Measurements from ENCODE around the gene AKAP10.

The AKAP10 gene

DNA sequence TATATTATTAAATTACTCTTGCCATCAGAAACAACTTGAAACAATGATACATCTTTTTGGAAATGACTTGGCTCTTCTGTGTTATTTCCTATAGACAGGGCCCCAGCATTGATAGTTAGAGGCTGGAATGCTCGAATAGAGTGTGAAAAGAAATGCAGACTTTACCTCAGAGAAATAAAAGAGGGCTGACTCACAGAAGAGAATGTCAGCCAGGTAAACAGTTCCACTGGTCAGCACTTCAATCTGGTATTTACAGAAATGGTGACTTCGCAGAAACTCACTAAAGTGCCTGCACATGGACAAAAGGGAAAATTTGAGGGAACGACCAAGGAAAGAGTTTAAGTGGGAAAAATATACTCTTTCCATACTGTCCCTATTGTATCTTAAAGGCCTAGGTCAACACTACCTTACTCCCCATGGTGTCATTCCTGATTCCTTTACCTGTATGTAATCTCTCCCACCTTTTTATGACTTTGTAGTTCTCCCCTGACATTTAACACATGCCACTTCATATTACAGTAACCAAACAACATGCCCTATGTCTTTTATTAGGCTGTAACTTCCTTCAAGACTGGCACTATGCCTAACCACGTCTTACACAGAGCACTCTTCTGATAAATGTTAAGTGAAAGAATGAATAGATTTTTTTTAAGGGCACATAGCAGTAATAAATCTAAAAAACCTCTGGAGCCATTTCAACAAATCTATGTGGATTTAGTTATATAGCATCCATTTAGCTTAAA lies 36.7 kb downstream of the AKAP10 start:
- H3K4me1 ChIP-seq (ENCODE audit: control extremely low read depth in 1 of 4, control insufficient read depth in 4 of 4, insufficient read depth in 4 of 4, low read length in 3 of 4): peaks cover 0 to 4% (median 2%) of the 10 kb centered on the region in 4 experiments
- DNase-seq: peak in 2 of 3 donors; percentile 19 to 51
- H3K27ac ChIP-seq (ENCODE audit: insufficient read depth in 1 of 2, low read depth in 1 of 2, low read length in 2 of 2, poor library complexity in 1 of 2, severe bottlenecking in 2 of 2): no peak overlapping the region
- 81% methylated on average over 2 of the region's 4 CpGs for whole genome bisulfite sequencing (ENCODE audit: insufficient coverage)
- H3K4me3 ChIP-seq (ENCODE audit: control insufficient read depth in 1 of 7, extremely low read depth in 1 of 7, insufficient read depth in 4 of 7, low read depth in 2 of 7, low read length in 6 of 7): no peak overlapping the region
- H3K9me3 ChIP-seq (ENCODE audit: control extremely low read depth in 1 of 5, control insufficient read depth in 4 of 5, insufficient read depth in 2 of 5, low read depth in 1 of 5, low read length in 4 of 5): no peaks in the 10 kb centered on the region
- POLR2A ChIA-PET: interaction anchor here (0.7 kb wide), 1 partner anchor 69 kb away, joined by 3 read pairs; no protein-coding TSS in a partner anchor
- H3K27me3 ChIP-seq (replicated peaks in 2 of 5; ENCODE audit: control insufficient read depth in 4 of 5, insufficient read depth in 5 of 5, low read length in 4 of 5): no peaks in the 10 kb centered on the region
- peaks cover 28 to 71% (median 44%) of the 10 kb centered on the region in 4 experiments for H3K36me3 ChIP-seq (ENCODE audit: control insufficient read depth in 4 of 4, insufficient read depth in 4 of 4, low read length in 3 of 4)
- CTCF ChIA-PET: no interaction called here

DNA sequence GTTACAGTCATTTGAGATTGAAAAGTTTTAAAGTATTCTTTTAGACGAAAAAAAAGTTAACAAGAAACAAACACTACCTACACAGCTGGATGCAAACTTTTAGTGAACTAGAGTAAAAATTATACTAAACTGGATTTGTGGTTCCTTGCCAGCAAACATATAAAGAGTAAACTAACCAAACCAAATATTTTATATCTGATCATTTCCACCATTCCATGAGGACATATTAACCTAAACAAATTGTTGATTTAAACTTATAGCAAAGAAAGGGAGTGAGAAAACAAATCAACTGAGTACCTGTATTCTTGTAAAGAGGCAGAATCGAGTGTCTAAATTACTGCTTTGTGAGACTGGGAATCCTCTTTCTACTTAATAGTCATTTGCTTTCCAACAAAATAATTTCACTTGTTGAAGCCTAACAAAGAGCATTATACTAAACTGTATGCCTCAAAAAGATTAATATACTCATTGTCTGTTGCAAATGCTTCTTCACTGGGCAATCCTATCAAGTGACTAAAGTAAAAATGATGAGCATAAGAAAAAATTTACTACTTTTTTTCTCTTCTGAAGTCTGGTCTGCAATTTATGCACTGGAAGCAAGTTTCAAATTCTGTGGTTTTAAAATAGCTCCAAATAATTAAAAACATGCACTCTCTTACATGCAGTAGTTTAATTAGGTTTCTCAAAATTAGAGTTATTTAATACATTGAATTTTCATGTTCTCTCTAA lies 37.5 kb downstream of the AKAP10 start:
- Histone ChIP-seq H3K27me3 (replicated peaks in 2 of 5; ENCODE audit: control insufficient read depth in 4 of 5, insufficient read depth in 5 of 5, low read length in 4 of 5) (no peaks in the 10 kb centered on the region), H3K36me3 (ENCODE audit: control insufficient read depth in 4 of 4, insufficient read depth in 4 of 4, low read length in 3 of 4) (peaks cover 28 to 68% (median 44%) of the 10 kb centered on the region in 4 experiments), H3K4me3 (ENCODE audit: control insufficient read depth in 1 of 7, extremely low read depth in 1 of 7, insufficient read depth in 4 of 7, low read depth in 2 of 7, low read length in 6 of 7) (no peak overlapping the region), H3K9me3 (ENCODE audit: control extremely low read depth in 1 of 5, control insufficient read depth in 4 of 5, insufficient read depth in 2 of 5, low read depth in 1 of 5, low read length in 4 of 5) (no peaks in the 10 kb centered on the region), H3K27ac (ENCODE audit: insufficient read depth in 1 of 2, low read depth in 1 of 2, low read length in 2 of 2, poor library complexity in 1 of 2, severe bottlenecking in 2 of 2) (peak overlapping the region in 1 of 2 experiments; percentile 8), H3K4me1 (ENCODE audit: control extremely low read depth in 1 of 4, control insufficient read depth in 4 of 4, insufficient read depth in 4 of 4, low read length in 3 of 4) (peaks cover 0 to 3% (median 0%) of the 10 kb centered on the region in 4 experiments)
- no CpG with 5 or more reads among the region's 2 CpGs for WGBS (ENCODE audit: insufficient coverage)
- no peak for DNase-seq
- ChIA-PET POLR2A (interaction anchor here (0.7 kb wide), 1 partner anchor 69 kb away, joined by 3 read pairs; no protein-coding TSS in a partner anchor), CTCF (interaction anchor here (1.0 kb wide), 1 partner anchor 29 kb away, joined by 3 read pairs; no protein-coding TSS in a partner anchor)

DNA sequence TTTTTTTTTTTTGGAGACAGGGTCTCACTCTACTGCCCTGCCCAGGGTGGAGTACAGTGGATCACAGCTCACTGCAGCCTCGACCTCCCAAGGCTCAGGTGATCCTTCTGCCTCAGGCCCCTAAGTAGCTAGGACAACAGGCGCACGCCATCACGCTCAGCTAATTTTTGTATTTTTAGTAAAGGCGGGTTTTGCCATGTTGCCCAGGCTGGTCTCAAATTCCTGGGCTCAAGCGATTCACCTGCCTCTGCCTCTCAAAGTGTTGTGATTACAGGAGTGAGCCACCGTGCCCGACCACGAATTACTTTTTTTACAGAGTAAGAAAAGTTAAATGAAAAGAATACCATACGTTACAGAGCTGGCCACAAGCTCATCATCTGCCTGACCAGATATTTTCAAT lies 38.9 kb downstream of the AKAP10 start:
- CTCF ChIA-PET: interaction anchor here (0.8 to 1.0 kb wide), 2 partner anchors 9 to 27 kb away, joined by 3 read pairs; no protein-coding TSS in a partner anchor
- H3K27ac ChIP-seq (ENCODE audit: insufficient read depth in 1 of 2, low read depth in 1 of 2, low read length in 2 of 2, poor library complexity in 1 of 2, severe bottlenecking in 2 of 2): no peak overlapping the region
- no peak overlapping the region for H3K4me3 ChIP-seq (ENCODE audit: control insufficient read depth in 1 of 7, extremely low read depth in 1 of 7, insufficient read depth in 4 of 7, low read depth in 2 of 7, low read length in 6 of 7)
- H3K9me3 ChIP-seq (ENCODE audit: control extremely low read depth in 1 of 5, control insufficient read depth in 4 of 5, insufficient read depth in 2 of 5, low read depth in 1 of 5, low read length in 4 of 5): no peaks in the 10 kb centered on the region
- H3K36me3 ChIP-seq (ENCODE audit: control insufficient read depth in 4 of 4, insufficient read depth in 4 of 4, low read length in 3 of 4): peaks cover 26 to 64% (median 42%) of the 10 kb centered on the region in 4 experiments
- 95% methylated on average over 4 of the region's 10 CpGs for WGBS (ENCODE audit: insufficient coverage)
- POLR2A ChIA-PET: no interaction called here
- no peaks in the 10 kb centered on the region for H3K27me3 ChIP-seq (replicated peaks in 2 of 5; ENCODE audit: control insufficient read depth in 4 of 5, insufficient read depth in 5 of 5, low read length in 4 of 5)
- DNase-seq: no peak
- peaks cover 0 to 3% (median 0%) of the 10 kb centered on the region in 4 experiments for H3K4me1 ChIP-seq (ENCODE audit: control extremely low read depth in 1 of 4, control insufficient read depth in 4 of 4, insufficient read depth in 4 of 4, low read length in 3 of 4)

DNA sequence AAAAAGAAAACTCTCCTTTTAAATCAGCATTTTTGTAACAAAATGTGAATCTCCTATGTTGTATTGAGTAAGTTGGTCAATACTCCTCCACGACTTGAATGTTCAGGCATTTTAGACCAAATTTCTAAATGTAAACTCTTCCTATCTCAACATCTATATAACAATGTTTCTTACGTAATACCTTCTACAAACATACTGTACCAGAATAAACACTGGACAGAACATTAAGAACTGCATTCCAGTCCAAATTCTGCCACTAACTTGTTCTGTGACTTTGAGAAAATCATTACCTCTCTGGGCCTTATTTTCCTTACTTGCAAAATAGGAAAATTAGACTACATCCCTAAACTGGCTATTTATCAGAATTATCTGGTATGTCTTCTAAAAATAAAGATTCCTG lies 40.1 kb downstream of the AKAP10 start:
- Histone ChIP-seq H3K9me3 (ENCODE audit: control extremely low read depth in 1 of 5, control insufficient read depth in 4 of 5, insufficient read depth in 2 of 5, low read depth in 1 of 5, low read length in 4 of 5) (no peaks in the 10 kb centered on the region), H3K4me3 (ENCODE audit: control insufficient read depth in 1 of 7, extremely low read depth in 1 of 7, insufficient read depth in 4 of 7, low read depth in 2 of 7, low read length in 6 of 7) (no peak overlapping the region), H3K36me3 (ENCODE audit: control insufficient read depth in 4 of 4, insufficient read depth in 4 of 4, low read length in 3 of 4) (peaks cover 22 to 56% (median 41%) of the 10 kb centered on the region in 4 experiments), H3K4me1 (ENCODE audit: control extremely low read depth in 1 of 4, control insufficient read depth in 4 of 4, insufficient read depth in 4 of 4, low read length in 3 of 4) (peaks cover 0 to 3% (median 0%) of the 10 kb centered on the region in 4 experiments), H3K27ac (ENCODE audit: insufficient read depth in 1 of 2, low read depth in 1 of 2, low read length in 2 of 2, poor library complexity in 1 of 2, severe bottlenecking in 2 of 2) (no peak overlapping the region), H3K27me3 (replicated peaks in 2 of 5; ENCODE audit: control insufficient read depth in 4 of 5, insufficient read depth in 5 of 5, low read length in 4 of 5) (no peaks in the 10 kb centered on the region)
- CTCF ChIA-PET: no interaction called here
- WGBS (ENCODE audit: insufficient coverage): 100% methylated on average over 1 of the region's 2 CpGs
- POLR2A ChIA-PET: no interaction called here
- no peak for DNase-seq

DNA sequence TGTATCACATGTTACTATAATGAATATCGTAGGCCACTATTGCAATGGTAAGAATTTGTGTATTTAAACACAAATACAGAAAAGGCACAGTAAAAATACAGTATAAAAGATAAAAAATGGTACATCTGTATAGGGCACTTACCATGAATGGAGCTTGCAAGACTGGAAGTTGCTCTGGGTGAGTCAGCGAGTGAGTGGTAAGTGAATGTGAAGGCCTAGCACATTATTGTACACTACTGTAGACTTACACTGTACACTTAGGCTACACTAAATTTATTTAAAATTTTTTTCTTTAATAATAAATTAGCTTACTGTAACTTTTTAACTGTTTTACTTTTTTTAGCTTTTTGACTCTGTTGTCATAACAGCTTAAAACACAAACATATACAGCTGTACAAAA lies 42.5 kb downstream of the AKAP10 start:
- H3K36me3 ChIP-seq (ENCODE audit: control insufficient read depth in 4 of 4, insufficient read depth in 4 of 4, low read length in 3 of 4): peaks cover 20 to 71% (median 41%) of the 10 kb centered on the region in 4 experiments

DNA sequence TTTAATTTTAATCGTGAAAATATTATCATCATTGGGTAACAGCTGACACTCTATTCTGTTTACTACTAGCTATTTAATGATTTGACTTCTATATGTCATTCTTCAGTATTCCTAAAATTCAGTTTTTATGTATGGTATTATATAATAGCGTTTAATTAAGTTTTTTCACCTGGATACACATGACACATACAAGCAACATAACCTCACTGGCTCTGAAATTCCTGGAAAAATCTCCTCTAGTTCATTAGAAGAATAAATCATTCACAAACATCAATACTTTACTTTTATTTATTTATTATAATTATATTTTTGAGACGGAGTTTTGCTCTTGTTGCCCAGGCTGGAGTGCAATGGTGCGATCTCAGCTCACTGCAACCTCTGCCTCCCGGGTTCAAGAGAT lies 44.0 kb downstream of the AKAP10 start:
- no peaks in the 10 kb centered on the region for H3K27me3 ChIP-seq (replicated peaks in 2 of 5; ENCODE audit: control insufficient read depth in 4 of 5, insufficient read depth in 5 of 5, low read length in 4 of 5)
- ChIA-PET POLR2A (no interaction called here), CTCF (interaction anchor here (1.1 kb wide), 1 partner anchor 66 kb away, joined by 3 read pairs; the partner anchor contains the start of gene ULK2)
- no peaks in the 10 kb centered on the region for H3K4me1 ChIP-seq (ENCODE audit: control extremely low read depth in 1 of 4, control insufficient read depth in 4 of 4, insufficient read depth in 4 of 4, low read length in 3 of 4)
- no peaks in the 10 kb centered on the region for H3K9me3 ChIP-seq (ENCODE audit: control extremely low read depth in 1 of 5, control insufficient read depth in 4 of 5, insufficient read depth in 2 of 5, low read depth in 1 of 5, low read length in 4 of 5)
- WGBS (ENCODE audit: insufficient coverage): no CpG with 5 or more reads among the region's 5 CpGs
- peaks cover 17 to 73% (median 37%) of the 10 kb centered on the region in 4 experiments for H3K36me3 ChIP-seq (ENCODE audit: control insufficient read depth in 4 of 4, insufficient read depth in 4 of 4, low read length in 3 of 4)
- H3K4me3 ChIP-seq (ENCODE audit: control insufficient read depth in 1 of 7, extremely low read depth in 1 of 7, insufficient read depth in 4 of 7, low read depth in 2 of 7, low read length in 6 of 7): no peak overlapping the region
- no peak for DNase-seq
- H3K27ac ChIP-seq (ENCODE audit: insufficient read depth in 1 of 2, low read depth in 1 of 2, low read length in 2 of 2, poor library complexity in 1 of 2, severe bottlenecking in 2 of 2): no peak overlapping the region

More for the DNA sequence above, 42.5 kb downstream of the AKAP10 start:
- no peaks in the 10 kb centered on the region for H3K4me1 ChIP-seq (ENCODE audit: control extremely low read depth in 1 of 4, control insufficient read depth in 4 of 4, insufficient read depth in 4 of 4, low read length in 3 of 4)
- no CpG with 5 or more reads among the region's 2 CpGs for WGBS (ENCODE audit: insufficient coverage)
- no peaks in the 10 kb centered on the region for H3K9me3 ChIP-seq (ENCODE audit: control extremely low read depth in 1 of 5, control insufficient read depth in 4 of 5, insufficient read depth in 2 of 5, low read depth in 1 of 5, low read length in 4 of 5)
- no peak overlapping the region for H3K27ac ChIP-seq (ENCODE audit: insufficient read depth in 1 of 2, low read depth in 1 of 2, low read length in 2 of 2, poor library complexity in 1 of 2, severe bottlenecking in 2 of 2)
- CTCF ChIA-PET: interaction anchor here (1.1 to 1.6 kb wide), 2 partner anchors 9 to 13 kb away, joined by 3 to 4 read pairs; no protein-coding TSS in a partner anchor
- DNase-seq: no peak
- POLR2A ChIA-PET: no interaction called here
- no peak overlapping the region for H3K4me3 ChIP-seq (ENCODE audit: control insufficient read depth in 1 of 7, extremely low read depth in 1 of 7, insufficient read depth in 4 of 7, low read depth in 2 of 7, low read length in 6 of 7)
- H3K27me3 ChIP-seq (replicated peaks in 2 of 5; ENCODE audit: control insufficient read depth in 4 of 5, insufficient read depth in 5 of 5, low read length in 4 of 5): no peaks in the 10 kb centered on the region

DNA sequence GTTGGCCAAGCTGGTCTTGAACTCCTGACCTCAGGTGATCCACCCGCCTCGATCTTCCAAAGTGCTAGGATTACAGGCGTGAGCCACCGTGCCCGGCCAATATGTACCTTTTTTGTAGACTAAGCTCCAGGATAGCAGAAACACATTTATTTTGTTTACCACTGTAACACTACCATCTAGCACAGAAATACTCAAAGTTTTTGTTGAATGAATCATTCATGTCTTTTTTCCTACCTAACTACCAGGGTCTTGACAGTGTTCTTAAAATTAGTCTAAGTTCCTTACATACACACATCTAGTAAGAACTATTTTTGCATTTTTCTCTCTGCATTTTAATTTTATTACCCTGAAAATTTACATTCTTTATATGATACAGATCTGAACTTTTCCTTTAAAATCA lies 44.4 kb downstream of the AKAP10 start:
- H3K36me3 ChIP-seq (ENCODE audit: control insufficient read depth in 4 of 4, insufficient read depth in 4 of 4, low read length in 3 of 4): peaks cover 16 to 71% (median 38%) of the 10 kb centered on the region in 4 experiments

More for the DNA sequence above, 44.4 kb downstream of the AKAP10 start:
- H3K4me1 ChIP-seq (ENCODE audit: control extremely low read depth in 1 of 4, control insufficient read depth in 4 of 4, insufficient read depth in 4 of 4, low read length in 3 of 4): no peaks in the 10 kb centered on the region
- no peak overlapping the region for H3K27ac ChIP-seq (ENCODE audit: insufficient read depth in 1 of 2, low read depth in 1 of 2, low read length in 2 of 2, poor library complexity in 1 of 2, severe bottlenecking in 2 of 2)
- no peaks in the 10 kb centered on the region for H3K9me3 ChIP-seq (ENCODE audit: control extremely low read depth in 1 of 5, control insufficient read depth in 4 of 5, insufficient read depth in 2 of 5, low read depth in 1 of 5, low read length in 4 of 5)
- POLR2A ChIA-PET: no interaction called here
- DNase-seq: no peak
- no peak overlapping the region for H3K4me3 ChIP-seq (ENCODE audit: control insufficient read depth in 1 of 7, extremely low read depth in 1 of 7, insufficient read depth in 4 of 7, low read depth in 2 of 7, low read length in 6 of 7)
- no peaks in the 10 kb centered on the region for H3K27me3 ChIP-seq (replicated peaks in 2 of 5; ENCODE audit: control insufficient read depth in 4 of 5, insufficient read depth in 5 of 5, low read length in 4 of 5)
- whole genome bisulfite sequencing (ENCODE audit: insufficient coverage): 100% methylated on average over 5 of the region's 5 CpGs
- CTCF ChIA-PET: no interaction called here
